Activated T-helper 2 cell treated with anti-CD3 and anti-CD28 coated beads, Interferon-gamma antibody, Interleukin-2, Interleukin-4, amounts not matched to agents 10 μg/mL and 5 μg/mL and 100 μg/mL, durations not matched to agents 14 hours and 24 hours and 36 hours (primary cell): ENCODE measurements around the gene SGK1. TPM values are rescaled to one million over a fixed set of nuclear protein-coding genes. Genes with fewer than 3 reads are reported as not detected.
"Not testable (repeated sequence)": the region's sequence is repeated elsewhere in the genome, so short reads cannot be mapped to it uniquely, and the experiment has no call there.

Experiments used
- DNase-seq: peaks from one replicate; pipeline ENCODE4 v3.0.0; 2021; ENCODE audit warnings: low spot score
- H3K27ac Mint-ChIP-seq: one replicate; pipeline ENCODE4 v1.8.0; 2021; ENCODE audit warnings: mixed read lengths
- H3K27me3 Mint-ChIP-seq: one replicate; pipeline ENCODE4 v1.8.0; 2021; ENCODE audit warnings: low read depth, mixed read lengths
- H3K36me3 Mint-ChIP-seq: one replicate; pipeline ENCODE4 v1.8.0; 2021; ENCODE audit warnings: low read depth, mixed read lengths
- H3K4me1 Mint-ChIP-seq: one replicate; pipeline ENCODE4 v1.8.0; 2021; ENCODE audit warnings: low read depth, mixed read lengths
- H3K4me3 Mint-ChIP-seq: one replicate; pipeline ENCODE4 v1.8.0; 2021; ENCODE audit warnings: low read depth, mild to moderate bottlenecking, moderate library complexity, mixed read lengths
- H3K9me3 Mint-ChIP-seq: one replicate; pipeline ENCODE4 v1.8.0; 2021; ENCODE audit warnings: mixed read lengths
- intact Hi-C: fragments of 100-400 bp; cut with micrococcal nuclease; formaldehyde crosslinking; loops from one replicate; pipeline ENCODE4 v1.15.1; 2023
- total RNA-seq: library from RNA; stranded (reverse); gene quantifications from 2 replicates; pipeline ENCODE4 v1.2.3, GENCODE V29; 2022

SGK1 gene
- total RNA-seq, 1 donor from 2014 or later, result 74.0 TPM

- Mint-ChIP-seq H3K36me3 (no peaks in the 10 kb centered on the region), H3K4me3 (no peak overlapping the region), H3K4me1 (peaks cover 8% of the 10 kb centered on the region), H3K9me3 (no peaks in the 10 kb centered on the region), H3K27ac (no peak overlapping the region), H3K27me3 (peaks cover 21% of the 10 kb centered on the region)
- DNase-seq, result no peak
- intact Hi-C loops, result no loop called here
These were observed 7.8 kb downstream of the SGK1 start for GRCh38 chr6:134309983-134310605.

GRCh38 chr6:134309227-134309626 is 8.7 kb downstream of the SGK1 start:
- no peak for DNase-seq
- H3K9me3 Mint-ChIP-seq, result no peaks in the 10 kb centered on the region
- intact Hi-C loops, result no loop called here
- H3K4me3 Mint-ChIP-seq, result no peak overlapping the region
- H3K27ac Mint-ChIP-seq, result no peak overlapping the region
- H3K36me3 Mint-ChIP-seq, result no peaks in the 10 kb centered on the region
- peaks cover 14% of the 10 kb centered on the region for H3K27me3 Mint-ChIP-seq
- H3K4me1 Mint-ChIP-seq, result peaks cover 8% of the 10 kb centered on the region

DNA sequence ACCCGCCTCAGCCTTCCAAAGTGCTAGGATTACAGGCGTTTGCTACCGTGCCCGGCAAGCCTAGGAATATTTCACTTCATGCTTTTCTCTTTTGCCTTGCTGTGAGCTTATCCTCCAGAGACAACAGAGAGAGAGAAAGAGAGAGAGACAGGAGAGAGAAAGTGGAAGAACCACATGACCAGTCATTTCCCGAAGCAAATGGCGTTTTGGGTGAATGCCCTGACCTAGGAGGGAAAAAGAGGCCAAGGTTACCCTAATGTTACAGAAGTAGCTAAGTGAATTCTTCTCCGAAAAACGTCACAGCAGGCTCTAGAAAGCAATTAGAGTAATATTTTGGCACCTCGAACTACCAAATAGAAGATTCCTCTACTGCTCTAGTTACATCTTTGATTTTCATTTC is 9.1 kb downstream of the SGK1 start:
- Mint-ChIP-seq H3K27ac (no peak overlapping the region), H3K36me3 (no peaks in the 10 kb centered on the region), H3K4me1 (peaks cover 7% of the 10 kb centered on the region), H3K9me3 (no peaks in the 10 kb centered on the region), H3K27me3 (peaks cover 11% of the 10 kb centered on the region), H3K4me3 (no peak overlapping the region)
- no peak for DNase-seq
- intact Hi-C loops, result no loop called here

DNA sequence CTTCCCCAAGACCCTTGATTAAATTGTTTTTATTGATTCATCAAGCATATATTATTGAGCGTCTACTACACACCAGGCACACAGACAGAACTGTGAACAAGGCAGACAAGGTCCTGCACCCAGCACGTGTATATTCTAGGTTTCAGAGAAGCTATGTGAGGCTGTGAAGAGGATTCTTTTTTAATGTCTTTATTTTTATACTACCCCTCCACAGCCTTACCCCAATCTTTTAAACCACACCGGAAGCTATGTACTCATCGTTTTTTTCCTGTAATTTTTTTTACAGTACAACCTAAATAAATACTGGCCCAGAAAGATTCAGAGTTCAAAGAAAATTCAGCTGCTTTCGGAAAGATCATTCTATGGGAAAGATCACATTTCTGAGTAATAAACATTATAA is 10.0 kb downstream of the SGK1 start:
- no peaks in the 10 kb centered on the region for H3K36me3 Mint-ChIP-seq
- H3K9me3 Mint-ChIP-seq, result no peaks in the 10 kb centered on the region
- DNase-seq, result no peak
- H3K27me3 Mint-ChIP-seq, result peaks cover 7% of the 10 kb centered on the region
- no peak overlapping the region for H3K27ac Mint-ChIP-seq
- peaks cover 7% of the 10 kb centered on the region for H3K4me1 Mint-ChIP-seq
- intact Hi-C loops, result no loop called here
- H3K4me3 Mint-ChIP-seq, result no peak overlapping the region

DNA sequence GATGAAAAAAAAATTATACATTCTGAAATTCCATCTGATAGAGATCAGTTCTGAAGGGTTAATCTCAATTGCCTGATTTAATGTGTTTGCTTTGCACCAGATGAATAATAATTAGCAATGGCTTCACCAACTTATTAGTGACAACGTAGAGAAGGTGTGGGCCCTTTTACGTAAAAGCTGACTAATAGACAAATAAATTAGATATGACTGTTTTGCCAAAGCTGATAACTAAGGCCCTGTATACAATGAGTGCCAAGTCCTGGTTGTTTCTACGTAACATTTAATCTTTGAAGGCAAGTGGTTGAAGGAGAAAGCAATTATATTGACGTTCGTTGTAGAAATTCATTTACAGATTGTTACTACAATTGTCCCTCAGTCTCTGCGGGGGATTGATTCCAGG is 10.8 kb downstream of the SGK1 start:
- Mint-ChIP-seq H3K4me1 (peaks cover 11% of the 10 kb centered on the region), H3K27me3 (peaks cover 7% of the 10 kb centered on the region), H3K4me3 (no peak overlapping the region), H3K27ac (no peak overlapping the region), H3K36me3 (no peaks in the 10 kb centered on the region), H3K9me3 (no peaks in the 10 kb centered on the region)
- intact Hi-C loops, result no loop called here
- no peak for DNase-seq

DNA sequence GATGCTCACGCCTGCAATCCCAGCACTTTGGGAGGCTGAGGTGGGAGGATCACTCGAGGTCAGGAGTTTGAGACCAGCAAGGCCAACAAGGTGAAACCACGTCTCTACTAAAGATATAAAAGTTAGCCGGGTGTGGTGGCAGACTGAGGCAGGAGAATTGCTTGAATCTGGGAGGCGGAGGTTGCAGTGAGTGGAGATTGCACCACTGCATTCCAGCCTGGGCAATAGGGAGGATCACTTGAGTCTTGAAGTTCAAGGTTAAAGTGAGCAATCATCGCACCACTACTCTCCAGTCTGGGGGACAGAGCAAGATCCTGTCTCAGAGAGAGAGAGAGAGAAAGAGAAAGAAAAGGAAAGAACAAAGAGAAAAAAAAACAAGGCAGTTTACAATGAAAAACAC is 13.5 kb downstream of the SGK1 start:
- H3K4me3 Mint-ChIP-seq, intact Hi-C loops, DNase-seq, H3K36me3 Mint-ChIP-seq, H3K9me3 Mint-ChIP-seq, H3K27me3 Mint-ChIP-seq, H3K27ac Mint-ChIP-seq: not testable (repeated sequence)
- peaks cover 16% of the 10 kb centered on the region for H3K4me1 Mint-ChIP-seq

- no peak for DNase-seq
- H3K4me3 Mint-ChIP-seq, result no peak overlapping the region
- peaks cover 16% of the 10 kb centered on the region for H3K4me1 Mint-ChIP-seq
- H3K9me3 Mint-ChIP-seq, result no peaks in the 10 kb centered on the region
- H3K27me3 Mint-ChIP-seq, result no peaks in the 10 kb centered on the region
- no peak overlapping the region for H3K27ac Mint-ChIP-seq
- intact Hi-C loops, result no loop called here
- no peaks in the 10 kb centered on the region for H3K36me3 Mint-ChIP-seq
These were observed 14.0 kb downstream of the SGK1 start for GRCh38 chr6:134303891-134304290.

GRCh38 chr6:134299236-134299635 is 18.7 kb downstream of the SGK1 start:
- no peaks in the 10 kb centered on the region for H3K9me3 Mint-ChIP-seq
- H3K4me3 Mint-ChIP-seq, result no peak overlapping the region
- no peaks in the 10 kb centered on the region for H3K27me3 Mint-ChIP-seq
- peaks cover 15% of the 10 kb centered on the region for H3K4me1 Mint-ChIP-seq
- no peak for DNase-seq
- H3K27ac Mint-ChIP-seq, result peak overlapping the region; percentile 9
- intact Hi-C loops, result no loop called here
- no peaks in the 10 kb centered on the region for H3K36me3 Mint-ChIP-seq

DNA sequence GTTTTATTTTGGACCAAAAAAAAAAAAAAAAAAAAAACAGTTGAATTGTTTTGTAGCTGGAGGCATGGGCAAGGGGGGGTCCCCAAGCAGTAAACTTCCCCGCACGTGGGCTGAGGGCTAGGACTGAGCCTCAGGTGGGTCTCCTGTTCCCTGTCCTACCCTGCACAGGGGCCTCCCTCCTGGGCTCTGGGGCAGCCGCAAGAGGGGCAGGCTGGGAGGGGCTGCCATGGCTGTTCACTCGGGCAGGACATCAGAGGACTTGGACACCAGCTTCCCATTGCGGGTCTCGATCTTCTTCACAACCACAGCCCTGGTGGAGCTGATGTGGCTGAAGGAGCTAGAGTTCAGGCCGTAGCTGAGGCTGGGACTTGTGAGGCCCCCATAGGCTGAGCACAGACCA is 21.1 kb downstream of the SGK1 start:
- Mint-ChIP-seq H3K4me1 (peaks cover 12% of the 10 kb centered on the region), H3K27me3 (no peaks in the 10 kb centered on the region), H3K27ac (no peak overlapping the region), H3K36me3 (no peaks in the 10 kb centered on the region), H3K4me3 (no peak overlapping the region), H3K9me3 (no peaks in the 10 kb centered on the region)
- intact Hi-C loops, result no loop called here
- no peak for DNase-seq

DNA sequence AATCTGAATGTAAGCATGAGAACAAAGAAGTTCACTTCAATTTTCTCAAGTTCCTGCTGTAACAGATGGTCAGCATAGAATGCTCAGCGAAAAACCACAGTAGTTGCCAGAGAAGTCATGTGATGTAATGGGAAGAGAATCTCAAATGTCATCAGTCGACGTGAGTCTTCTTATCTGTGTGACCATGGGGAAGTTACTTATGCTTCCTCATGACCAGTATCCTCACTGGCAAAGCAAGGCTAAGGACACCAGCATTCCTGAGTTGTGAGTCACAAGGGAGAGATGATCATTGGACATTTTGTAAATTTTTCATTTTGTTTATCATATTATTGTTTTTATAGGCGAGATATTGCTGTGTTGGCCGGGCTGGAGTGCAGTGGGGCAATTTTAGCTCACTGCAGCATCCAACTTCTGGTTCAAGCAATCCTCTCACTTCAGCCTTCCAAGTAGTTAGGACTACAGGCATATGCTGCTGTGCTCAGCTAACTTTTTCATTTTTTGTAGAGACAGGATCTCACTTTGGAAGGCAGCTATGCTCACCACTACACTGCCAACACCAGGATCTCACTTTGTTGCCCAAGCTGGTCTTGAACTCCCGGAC is 21.9 kb downstream of the SGK1 start:
- H3K9me3 Mint-ChIP-seq, result no peaks in the 10 kb centered on the region
- intact Hi-C loops, result no loop called here
- H3K27ac Mint-ChIP-seq, result no peak overlapping the region
- H3K4me3 Mint-ChIP-seq, result no peak overlapping the region
- H3K36me3 Mint-ChIP-seq, result no peaks in the 10 kb centered on the region
- DNase-seq, result no peak
- H3K4me1 Mint-ChIP-seq, result peaks cover 13% of the 10 kb centered on the region
- no peaks in the 10 kb centered on the region for H3K27me3 Mint-ChIP-seq

GRCh38 chr6:134293659-134294161 is 24.2 kb downstream of the SGK1 start:
- H3K27me3 Mint-ChIP-seq, result no peaks in the 10 kb centered on the region
- H3K4me3 Mint-ChIP-seq, result no peak overlapping the region
- DNase-seq, result no peak
- no peaks in the 10 kb centered on the region for H3K9me3 Mint-ChIP-seq
- no peaks in the 10 kb centered on the region for H3K36me3 Mint-ChIP-seq
- no peak overlapping the region for H3K27ac Mint-ChIP-seq
- intact Hi-C loops, result no loop called here
- H3K4me1 Mint-ChIP-seq, result peaks cover 23% of the 10 kb centered on the region

- Mint-ChIP-seq H3K9me3 (no peaks in the 10 kb centered on the region), H3K27ac (peak overlapping the region; percentile 40), H3K4me3 (no peak overlapping the region), H3K27me3 (no peaks in the 10 kb centered on the region), H3K36me3 (no peaks in the 10 kb centered on the region), H3K4me1 (peaks cover 35% of the 10 kb centered on the region)
- no peak for DNase-seq
- intact Hi-C loops, result no loop called here
These were observed 26.8 kb downstream of the SGK1 start for GRCh38 chr6:134291156-134291555.

GRCh38 chr6:134289204-134289575 is 28.7 kb downstream of the SGK1 start:
- Mint-ChIP-seq H3K9me3 (no peaks in the 10 kb centered on the region), H3K36me3 (peaks cover 7% of the 10 kb centered on the region), H3K4me3 (no peak overlapping the region), H3K27ac (peak overlapping the region; percentile 96), H3K4me1 (peaks cover 33% of the 10 kb centered on the region), H3K27me3 (no peaks in the 10 kb centered on the region)
- no peak for DNase-seq
- intact Hi-C loops, result loop anchor here (2.0 to 10.0 kb wide), 9 partner anchors 64 to 798 kb away; no protein-coding TSS in a partner anchor
